HepG2 (cell line): ENCODE results near the gene NDFIP2. TPM values are rescaled to one million over a fixed set of nuclear protein-coding genes. Genes with fewer than 3 reads are reported as not detected.

Source experiments
- ATAC-seq: fragments of 200-7000 bp; cut with Tn5 transposase; 3 replicates; pipeline ENCODE4 v1.9.1; 2020; ENCODE audit warnings: mild to moderate bottlenecking, moderate library complexity
- BruUV-seq: library from RNA; stranded (reverse); fragments of 400-500 nt; replicated peaks from 2 replicates; lab custom pipeline; 2021; lab: Mats Ljungman, UMichigan
- CTCF ChIA-PET: fragments of 300-600 bp; formaldehyde crosslinking; extraction: SDS; loops from one replicate; lab custom pipeline; 2021; ENCODE audit warnings: low total read pairs, inconsistent platforms, low intra/inter-chr PET ratio; lab: Yijun Ruan, JAX
- POLR2A ChIA-PET: fragments of 350-600 bp; sonication (Branson Sonifier 250); formaldehyde crosslinking; loops from one replicate; lab custom pipeline; 2020; ENCODE audit warnings: antibody characterized with exemption, inconsistent platforms; lab: Yijun Ruan, JAX
- DNase-seq: peaks from one replicate; pipeline ENCODE4 v3.0.0-alpha.2; 2015; ENCODE audit warnings: low spot score
- FAIRE-seq: peaks from 3 replicates; lab custom pipeline; 2011; peaks lifted over from hg19 to GRCh38; lab: Jason Lieb, UNC
- H2AFZ ChIP-seq: one replicate; pipeline ENCODE4 v1.6.1; 2011; ENCODE audit warnings: low read length, inconsistent platforms
- H3K27ac ChIP-seq: fragments of 300-600 bp; 3 replicates; pipeline ENCODE4 v1.8.0; 2011; ENCODE audit warnings: mixed run types, mild to moderate bottlenecking, mixed read lengths, low read length, inconsistent platforms; ENCODE audit not compliant: insufficient read depth; ENCODE audit errors: extremely low read length
- H3K27me3 ChIP-seq, 2 experiments: fragments of 200-600 bp in 1 of 2; 2 replicates in 1 of 2; 3 replicates in 1 of 2; pipeline versions ENCODE4 v1.6.0 to v1.8.0; 2011; ENCODE audit warnings: low read length in 2 of 2, mild to moderate bottlenecking in 2 of 2, moderate library complexity in 2 of 2, inconsistent platforms in 1 of 2; ENCODE audit not compliant: insufficient read depth in 2 of 2, control insufficient read depth in 1 of 2
- H3K36me3 ChIP-seq, 2 experiments: fragments of 200-600 bp in 1 of 2; replicated peaks in 1 of 2; 2 replicates in 1 of 2; 3 replicates in 1 of 2; pipeline versions ENCODE4 v1.5.1 to v1.8.0; 2011; ENCODE audit warnings: low read length in 2 of 2, inconsistent platforms in 1 of 2; ENCODE audit not compliant: insufficient read depth in 2 of 2, control insufficient read depth in 1 of 2
- H3K4me1 ChIP-seq: 2 replicates; pipeline ENCODE4 v1.5.1; 2012; ENCODE audit warnings: low read length, inconsistent platforms; ENCODE audit not compliant: insufficient read depth
- H3K4me2 ChIP-seq: 2 replicates; pipeline ENCODE4 v1.6.0; 2011; ENCODE audit warnings: low read depth, low read length, inconsistent platforms
- H3K4me3 ChIP-seq, 3 experiments: fragments of 200-600 bp in 1 of 3; sonication (generic), shearing (Covaris generic) in 1 of 3; replicated peaks in 1 of 3; 2 replicates each; pipeline ENCODE4 v1.5.1; 2011 to 2016; ENCODE audit warnings: low read length in 3 of 3, inconsistent platforms in 2 of 3, low read depth in 2 of 3, mild to moderate bottlenecking in 2 of 3, control low read depth in 1 of 3, mixed read lengths in 1 of 3; ENCODE audit not compliant: insufficient read depth in 1 of 3
- H3K79me2 ChIP-seq: one replicate; pipeline ENCODE4 v1.6.1; 2011; ENCODE audit warnings: low read length, inconsistent platforms; ENCODE audit not compliant: insufficient read depth
- H3K9ac ChIP-seq: 2 replicates; pipeline ENCODE4 v1.6.0; 2011; ENCODE audit warnings: mild to moderate bottlenecking, low read depth, low read length, inconsistent platforms; ENCODE audit not compliant: insufficient read depth
- H3K9me3 ChIP-seq: 2 replicates; pipeline ENCODE4 v1.5.1; 2012; ENCODE audit warnings: mild to moderate bottlenecking, low read length
- H4K20me1 ChIP-seq: 2 replicates; pipeline ENCODE4 v1.6.0; 2011; ENCODE audit warnings: inconsistent platforms, mild to moderate bottlenecking, low read length, moderate library complexity; ENCODE audit not compliant: insufficient read depth
- ARID5B ChIP-seq: IDR thresholded peaks from 2 replicates; pipeline ENCODE4 v1.4.0; 2020; ENCODE audit warnings: mild to moderate bottlenecking, missing genetic modification reagents
- FOXM1 ChIP-seq: sonication (generic); formaldehyde crosslinking; IDR thresholded peaks from 2 replicates; pipeline ENCODE4 v1.5.0; 2020; ENCODE audit warnings: missing genetic modification reagents
- FOXP1 ChIP-seq, 2 experiments: fragments of 450-650 bp in 1 of 2; IDR thresholded peaks; 2 replicates each; pipeline ENCODE4 v1.6.1; 2017 to 2018; ENCODE audit warnings: antibody characterized with exemption in 1 of 2
- GATA4 ChIP-seq: sonication (generic); IDR thresholded peaks from 2 replicates; pipeline ENCODE4 v1.6.1; 2016; ENCODE audit warnings: antibody characterized with exemption, low read depth, borderline replicate concordance
- SRSF9 ChIP-seq: fragments of 200-400 bp; formaldehyde crosslinking; IDR thresholded peaks from 2 replicates; pipeline ENCODE4 v1.6.1; 2018; ENCODE audit warnings: borderline replicate concordance, mild to moderate bottlenecking, low read depth, low read length; ENCODE audit not compliant: insufficient read depth, poor library complexity, severe bottlenecking
- SYNCRIP ChIP-seq: fragments of 200-400 bp; formaldehyde crosslinking; IDR thresholded peaks from 2 replicates; pipeline ENCODE4 v1.6.1; 2018; ENCODE audit warnings: mild to moderate bottlenecking, low read depth, low read length; ENCODE audit not compliant: insufficient read depth
- TAF15 ChIP-seq: fragments of 200-400 bp; formaldehyde crosslinking; IDR thresholded peaks from one replicate; pipeline ENCODE4 v1.6.1; 2018; ENCODE audit warnings: mild to moderate bottlenecking, low read depth, low read length; ENCODE audit not compliant: poor library complexity, severe bottlenecking
- ZNF672 ChIP-seq: sonication (generic); formaldehyde crosslinking; IDR thresholded peaks from 2 replicates; pipeline ENCODE4 v1.8.1; 2022; ENCODE audit warnings: missing genetic modification reagents
- WGBS: methylation state at CpG from one replicate; pipeline ENCODE4 v1.1.6; 2017; ENCODE audit warnings: low lambda C conversion rate; 5-methylcytosine and 5-hydroxymethylcytosine counted together
- in situ Hi-C: cut with HindIII; loops from 2 replicates; pipeline ENCODE4 v1.10.0; 2017; ENCODE audit warnings: low pct_unique_long_range_greater_than_20kb; ENCODE audit not compliant: extremely low pct_ligation_motif_present
- intact Hi-C: fragments of 100-400 bp; cut with micrococcal nuclease; formaldehyde crosslinking; loops from one replicate; pipeline ENCODE4 v1.10.0; 2022; ENCODE audit not compliant: unreplicated experiment
- polyA plus RNA-seq, 8 experiments: library from polyadenylated mRNA; depleted of rRNA in 3 of 8; stranded (reverse) in 7 of 8; unstranded in 1 of 8; fragments of >200 nt; fragmentation: Illumina TruSeq in 4 of 8; extraction: Trizol in 4 of 8; gene quantifications; 2 replicates each; pipeline versions ENCODE4 v1.2.1 to v1.2.3, GENCODE V29; 2011 to 2016; ENCODE audit warnings: low read depth in 4 of 8, missing spikeins in 1 of 8, mixed read lengths in 1 of 8; ENCODE audit not compliant: insufficient read depth in 1 of 8
- total RNA-seq, 5 experiments: library from RNA; depleted of rRNA; stranded (reverse); fragments of >200 nt; fragmentation: Illumina TruSeq; extraction: Trizol; gene quantifications; 2 replicates each; pipeline ENCODE4 v1.2.3, GENCODE V29; 2016; ENCODE audit warnings: low read depth in 1 of 5
- TF ChIP-seq, protein P1 (sequence below): sonication (generic); IDR thresholded peaks from 2 replicates; pipeline ENCODE4 v1.6.1; 2016; ENCODE audit warnings: low read depth, borderline replicate concordance
- TF ChIP-seq, protein P2 (sequence below): sonication (generic); formaldehyde crosslinking; IDR thresholded peaks from 2 replicates; pipeline ENCODE4 v1.5.1; 2020; ENCODE audit warnings: mild to moderate bottlenecking, moderate library complexity, missing genetic modification reagents

Gene NDFIP2
- total and polyA plus RNA-seq, 2 of the 13 experiments (the other 11 are each of a cell fraction or from before 2014, with no cell fraction given) = 23.2 to 32.0 TPM

DNA sequence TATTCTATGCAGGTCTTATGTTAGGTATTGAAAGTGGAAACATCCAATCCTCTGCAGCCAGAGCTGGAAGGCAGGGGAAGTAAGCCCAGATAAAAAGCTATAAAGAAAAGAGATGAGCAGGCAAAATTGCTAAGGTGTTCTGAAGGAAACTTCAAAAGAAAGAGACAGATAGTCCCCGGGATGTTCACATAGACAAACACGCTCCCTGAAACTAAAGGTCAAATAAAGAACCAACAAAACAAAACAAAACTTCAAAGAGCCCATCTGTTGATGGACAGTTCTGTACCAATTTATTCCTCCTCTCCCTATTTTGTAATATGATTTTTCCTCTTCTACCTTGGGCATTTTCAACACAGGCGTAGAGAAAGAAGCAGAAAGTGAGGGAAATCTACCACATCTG is 11.3 kb upstream of the NDFIP2 start (continued):
- TF ChIP-seq ARID5B (CRISPR knock-in tag) (0 out of 2 replicates have a peak, but pooled peaks have one; percentile 25), FOXP1 (IDR thresholded peaks at IDR 0.05) (no peak), FOXP1 (CRISPR knock-in tag; IDR thresholded peaks at IDR 0.05) (peak; percentile 34; the same call in 1 of the 2 replicates)
- TF ChIP-seq, all 625 proteins: peak for 7

DNA sequence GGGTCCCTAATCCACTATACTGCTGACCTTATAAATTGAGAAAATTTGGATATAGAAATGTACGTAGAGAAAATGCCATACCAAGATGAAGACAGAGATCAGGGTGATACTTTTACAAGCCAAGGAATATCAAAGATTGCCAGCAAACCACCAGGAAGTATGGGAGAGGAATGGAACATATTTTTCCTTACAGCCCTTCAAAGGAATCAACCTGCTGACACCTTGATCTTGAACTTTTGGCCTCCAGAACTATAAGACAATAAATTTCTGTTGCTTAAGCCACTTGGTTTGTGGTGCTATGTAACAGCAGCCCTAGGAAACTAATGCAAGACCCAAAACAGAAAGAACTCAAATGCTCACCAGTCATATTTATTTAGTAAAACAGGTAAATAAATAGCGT is 10.3 kb upstream of the NDFIP2 start:
- no peaks in the 10 kb centered on the region for H3K79me2 ChIP-seq
- H3K9me3 ChIP-seq = no peaks in the 10 kb centered on the region
- DNase-seq = no peak
- H3K4me2 ChIP-seq = no peak overlapping the region
- intact Hi-C loops = no loop called here
- no TSS peak for BruUV-seq
- H3K9ac ChIP-seq = no peak overlapping the region
- POLR2A ChIA-PET = no interaction called here
- TF ChIP-seq SYNCRIP (no peak), ZNF672 (CRISPR knock-in tag) (no peak), SRSF9 (no peak), FOXM1 (CRISPR knock-in tag) (no peak), TAF15 (no peak), GATA4 (no peak)
- TF ChIP-seq, protein P1, sequence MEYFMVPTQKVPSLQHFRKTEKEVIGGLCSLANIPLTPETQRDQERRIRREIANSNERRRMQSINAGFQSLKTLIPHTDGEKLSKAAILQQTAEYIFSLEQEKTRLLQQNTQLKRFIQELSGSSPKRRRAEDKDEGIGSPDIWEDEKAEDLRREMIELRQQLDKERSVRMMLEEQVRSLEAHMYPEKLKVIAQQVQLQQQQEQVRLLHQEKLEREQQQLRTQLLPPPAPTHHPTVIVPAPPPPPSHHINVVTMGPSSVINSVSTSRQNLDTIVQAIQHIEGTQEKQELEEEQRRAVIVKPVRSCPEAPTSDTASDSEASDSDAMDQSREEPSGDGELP = no peak
- TF ChIP-seq, protein P2, sequence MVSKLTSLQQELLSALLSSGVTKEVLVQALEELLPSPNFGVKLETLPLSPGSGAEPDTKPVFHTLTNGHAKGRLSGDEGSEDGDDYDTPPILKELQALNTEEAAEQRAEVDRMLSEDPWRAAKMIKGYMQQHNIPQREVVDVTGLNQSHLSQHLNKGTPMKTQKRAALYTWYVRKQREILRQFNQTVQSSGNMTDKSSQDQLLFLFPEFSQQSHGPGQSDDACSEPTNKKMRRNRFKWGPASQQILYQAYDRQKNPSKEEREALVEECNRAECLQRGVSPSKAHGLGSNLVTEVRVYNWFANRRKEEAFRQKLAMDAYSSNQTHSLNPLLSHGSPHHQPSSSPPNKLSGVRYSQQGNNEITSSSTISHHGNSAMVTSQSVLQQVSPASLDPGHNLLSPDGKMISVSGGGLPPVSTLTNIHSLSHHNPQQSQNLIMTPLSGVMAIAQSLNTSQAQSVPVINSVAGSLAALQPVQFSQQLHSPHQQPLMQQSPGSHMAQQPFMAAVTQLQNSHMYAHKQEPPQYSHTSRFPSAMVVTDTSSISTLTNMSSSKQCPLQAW (CRISPR knock-in tag) = no peak
- TF ChIP-seq, all 625 proteins: peak for 0
- H3K4me3 ChIP-seq = no peak overlapping the region
- peaks cover 18% of the 10 kb centered on the region for H3K4me1 ChIP-seq
- CTCF ChIA-PET = no interaction called here
- 58% methylated on average over 2 of the region's 2 CpGs for WGBS
- no peaks in the 10 kb centered on the region for H4K20me1 ChIP-seq
- no peaks in the 10 kb centered on the region for H3K36me3 ChIP-seq
- in situ Hi-C loops = no loop called here
- no peak for ATAC-seq
- no peak overlapping the region for H3K27ac ChIP-seq
- FAIRE-seq = no peak
- H3K27me3 ChIP-seq = no peaks in the 10 kb centered on the region
- no peak overlapping the region for H2AFZ ChIP-seq
